ENCODE results near the gene TNFRSF11A.

- TF ChIP-seq CTCF (IDR thresholded peaks at IDR 0.05) = no peak
- TF ChIP-seq EP300 (IDR thresholded peaks at IDR 0.05) = no peak
Observed at GRCh38 chr18:62300359-62300963, 24.6 kb upstream of the TNFRSF11A start.

All from tibial nerve (tissue), 4 donors.